8988T (cell line): ENCODE results near the gene HGD.
"Not testable (repeated sequence)": the region's sequence is repeated elsewhere in the genome, so short reads cannot be mapped to it uniquely, and the experiment has no call there.

Source experiments
- DNase-seq: peaks from one replicate; pipeline ENCODE4 v3.0.0; 2011

Gene HGD

GRCh38 chr3:120682095-120682681 is at the start of gene HGD:
Gene HGD (minus strand): TSS chr3:120682239. CDS start chr3:120682111, 128 bp downstream.
- no peak for DNase-seq

GRCh38 chr3:120730576-120731542 is 48.8 kb upstream of the HGD start:
- DNase-seq = no peak

- no peak for DNase-seq
These were observed 44.8 kb upstream of the HGD start for GRCh38 chr3:120726791-120727190.

- DNase-seq = not testable (repeated sequence)
These were observed 37.3 kb upstream of the HGD start for GRCh38 chr3:120719167-120719834.

GRCh38 chr3:120713262-120713661 is 31.2 kb upstream of the HGD start:
- DNase-seq = no peak

GRCh38 chr3:120710369-120710768 is 28.3 kb upstream of the HGD start:
- no peak for DNase-seq

- DNase-seq = no peak
These were observed 26.4 kb upstream of the HGD start for GRCh38 chr3:120708408-120708807.

GRCh38 chr3:120706950-120707349 is 24.9 kb upstream of the HGD start:
- DNase-seq = no peak

GRCh38 chr3:120705884-120706582 is 24.0 kb upstream of the HGD start:
- DNase-seq = no peak

GRCh38 chr3:120699333-120699732 is 17.3 kb upstream of the HGD start:
- no peak for DNase-seq

- no peak for DNase-seq
These were observed 11.6 kb upstream of the HGD start for GRCh38 chr3:120693439-120694171.

GRCh38 chr3:120689395-120689794 is 7.4 kb upstream of the HGD start:
- no peak for DNase-seq

- no peak for DNase-seq
These were observed 6.1 kb upstream of the HGD start for GRCh38 chr3:120688121-120688520.

- no peak for DNase-seq
These were observed 3.4 kb upstream of the HGD start for GRCh38 chr3:120685411-120685810.

- no peak for DNase-seq
These were observed 2.9 kb upstream of the HGD start for GRCh38 chr3:120684896-120685295.

GRCh38 chr3:120683671-120684301 is 1.7 kb upstream of the HGD start:
- no peak for DNase-seq

GRCh38 chr3:120683213-120683612 is 1.2 kb upstream of the HGD start:
- DNase-seq = no peak

- no peak for DNase-seq
These were observed 467 bp downstream of the HGD start for GRCh38 chr3:120681506-120682038.

GRCh38 chr3:120681018-120681417 is 1.0 kb downstream of the HGD start:
- DNase-seq = no peak

GRCh38 chr3:120680193-120680894 is 1.7 kb downstream of the HGD start:
- no peak for DNase-seq

GRCh38 chr3:120678984-120679383 is 3.1 kb downstream of the HGD start:
- no peak for DNase-seq
